HG03025 (cell line): ENCODE measurements around the gene SESN2.
"Not testable (repeated sequence)": the region's sequence is repeated elsewhere in the genome, so short reads cannot be mapped to it uniquely, and the experiment has no call there.

Experiments used
- ATAC-seq: cut with Tn5 transposase; IDR thresholded peaks from one replicate; pipeline ENCODE4 v1.9.1; 2021; ENCODE audit warnings: mild to moderate bottlenecking, moderate library complexity; ENCODE audit not compliant: unreplicated experiment, low FRiP score

SESN2 gene

GRCh38 chr1:28326515-28326914, 67.2 kb downstream of the SESN2 start:
- ATAC-seq, result no peak

GRCh38 chr1:28326984-28327383, 67.7 kb downstream of the SESN2 start:
- no peak for ATAC-seq

DNA sequence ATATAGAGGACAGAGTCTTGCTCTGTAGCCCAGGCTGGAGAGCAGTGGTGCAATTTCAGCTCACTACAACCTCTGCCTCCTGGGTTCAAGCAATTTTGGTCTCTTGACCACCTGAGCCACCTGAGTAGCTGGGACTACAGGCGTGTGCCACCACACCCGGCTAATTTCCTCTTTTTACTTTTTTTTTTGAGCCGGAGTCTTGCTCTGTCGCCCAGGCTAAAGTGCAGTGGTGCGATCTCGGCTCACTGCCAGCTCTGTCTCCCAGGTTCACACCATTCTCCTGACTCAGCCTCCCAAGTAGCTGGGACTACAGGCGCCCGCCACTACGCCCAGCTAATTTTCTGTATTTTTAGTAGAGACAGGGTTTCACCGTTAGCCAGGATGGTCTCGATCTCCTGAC, 68.1 kb downstream of the SESN2 start:
- not testable (repeated sequence) for ATAC-seq

GRCh38 chr1:28328228-28328648, 68.9 kb downstream of the SESN2 start:
- ATAC-seq, result no peak

- ATAC-seq, result peak; percentile 6
These were observed 70.3 kb downstream of the SESN2 start for GRCh38 chr1:28329395-28330153.
